ENCODE data around the gene TGFBR3L. TPM values are rescaled to one million over a fixed set of nuclear protein-coding genes. Genes with fewer than 3 reads are reported as not detected.

The TGFBR3L gene
- total and polyA plus RNA-seq, 2 experiments from 2014 or later = 1.7 to 7.0 TPM

GRCh38 chr19:7932276-7932929 is 17.8 kb downstream of the TGFBR3L start:
- peaks cover 72% of the 10 kb centered on the region for H3K36me3 Mint-ChIP-seq (ENCODE audit: low read depth)
- peaks cover 9% of the 10 kb centered on the region for H3K27me3 Mint-ChIP-seq (ENCODE audit: insufficient read depth, low read depth, poor library complexity)
- H3K9me3 Mint-ChIP-seq = no peaks in the 10 kb centered on the region
- H3K9me2 ChIP-seq (ENCODE audit: insufficient read depth) = no peaks in the 10 kb centered on the region
- H3K27ac ChIP-seq (ENCODE audit: low read depth) = no peak overlapping the region
- H3K4me2 ChIP-seq = no peak overlapping the region
- H3K4me1 Mint-ChIP-seq = no peaks in the 10 kb centered on the region; the same call in 2 of the 3 replicates
- H4K20me1 ChIP-seq (replicated peaks; ENCODE audit: insufficient read depth) = peaks cover 6% of the 10 kb centered on the region; the same call in 1 of the 2 replicates
- no peaks in the 10 kb centered on the region for H3K4me1 ChIP-seq (ENCODE audit: insufficient read depth)
- no peak overlapping the region for H2AFZ ChIP-seq
- H3K4me3 ChIP-seq = no peak overlapping the region
- peaks cover 22% of the 10 kb centered on the region; the same call in 1 of the 2 replicates for H3K36me3 ChIP-seq (ENCODE audit: insufficient read depth)
- peaks cover 18% of the 10 kb centered on the region for H3F3A ChIP-seq (replicated peaks; ENCODE audit: low read depth)
- ATAC-seq = no peak
- no peak for DNase-seq (ENCODE audit: low spot score)
- H3K27ac Mint-ChIP-seq = no peak overlapping the region
- TF ChIP-seq ETS1 (IDR thresholded peaks at IDR 0.05) (no peak), ZNF331 (CRISPR knock-in tag; IDR thresholded peaks at IDR 0.05; ENCODE audit: low read depth) (no peak), ZNF462 (CRISPR knock-in tag; IDR thresholded peaks at IDR 0.05) (no peak), CREB1 (CRISPR knock-in tag; IDR thresholded peaks at IDR 0.05; ENCODE audit: low read depth) (no peak), POLR2AphosphoS5 (IDR thresholded peaks at IDR 0.05; ENCODE audit: low read depth) (no peak), NANOG (IDR thresholded peaks at IDR 0.05; ENCODE audit: borderline replicate concordance) (no peak), EZH2phosphoT487 (IDR thresholded peaks at IDR 0.05; ENCODE audit: unreplicated experiment) (no peak), REST (IDR thresholded peaks at IDR 0.05; ENCODE audit: unreplicated experiment) (no peak)
- H3K4me3 Mint-ChIP-seq = no peak overlapping the region
- no peaks in the 10 kb centered on the region for H3K79me2 ChIP-seq (replicated peaks; ENCODE audit: insufficient read depth)
- no peaks in the 10 kb centered on the region for H3K27me3 ChIP-seq (ENCODE audit: insufficient read depth)

Measured in GM23338 (cell line).